ENCODE data around the gene FDX1.

FDX1 gene

DNA sequence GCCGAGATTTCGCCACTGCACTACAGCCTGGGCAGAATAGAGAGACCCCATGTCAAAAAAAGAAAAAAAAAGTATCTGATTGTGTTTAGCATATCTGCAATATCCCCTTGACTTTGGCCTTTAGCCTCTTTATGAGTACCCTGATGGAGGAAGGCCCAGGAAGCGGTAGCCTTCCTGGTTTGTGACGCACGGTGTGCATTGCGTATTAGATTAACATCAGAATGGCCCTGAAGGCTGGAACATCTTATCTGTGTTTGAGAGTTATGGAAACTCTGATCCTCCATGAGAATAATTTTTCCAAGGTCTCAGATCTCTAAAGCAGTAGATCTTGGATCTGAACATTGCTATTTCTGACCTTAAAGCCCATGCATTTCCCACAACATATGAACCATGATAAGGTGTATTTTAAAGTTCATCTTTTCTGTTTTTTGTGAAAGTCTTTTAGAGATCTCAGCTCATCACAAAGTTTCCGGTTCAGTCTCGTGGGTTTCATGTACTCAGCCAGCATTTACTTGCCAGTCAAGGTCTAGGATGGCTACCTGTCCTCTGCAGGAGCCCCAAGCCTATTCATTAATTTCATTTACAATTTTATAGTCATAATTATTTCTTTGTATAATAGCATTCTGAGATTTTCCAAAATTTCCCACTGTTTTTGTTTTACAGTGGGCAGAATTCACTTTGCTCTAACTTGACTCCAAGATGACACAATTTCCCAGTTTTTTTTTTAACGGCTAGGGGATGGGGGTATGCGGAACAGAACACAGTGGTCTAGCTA lies 605 bp upstream of the FDX1 start:
- intact Hi-C loops (cut with DNase I), result no loop called here
- DNase-seq, result peak in 1 of 42 donors; percentile 9

DNA sequence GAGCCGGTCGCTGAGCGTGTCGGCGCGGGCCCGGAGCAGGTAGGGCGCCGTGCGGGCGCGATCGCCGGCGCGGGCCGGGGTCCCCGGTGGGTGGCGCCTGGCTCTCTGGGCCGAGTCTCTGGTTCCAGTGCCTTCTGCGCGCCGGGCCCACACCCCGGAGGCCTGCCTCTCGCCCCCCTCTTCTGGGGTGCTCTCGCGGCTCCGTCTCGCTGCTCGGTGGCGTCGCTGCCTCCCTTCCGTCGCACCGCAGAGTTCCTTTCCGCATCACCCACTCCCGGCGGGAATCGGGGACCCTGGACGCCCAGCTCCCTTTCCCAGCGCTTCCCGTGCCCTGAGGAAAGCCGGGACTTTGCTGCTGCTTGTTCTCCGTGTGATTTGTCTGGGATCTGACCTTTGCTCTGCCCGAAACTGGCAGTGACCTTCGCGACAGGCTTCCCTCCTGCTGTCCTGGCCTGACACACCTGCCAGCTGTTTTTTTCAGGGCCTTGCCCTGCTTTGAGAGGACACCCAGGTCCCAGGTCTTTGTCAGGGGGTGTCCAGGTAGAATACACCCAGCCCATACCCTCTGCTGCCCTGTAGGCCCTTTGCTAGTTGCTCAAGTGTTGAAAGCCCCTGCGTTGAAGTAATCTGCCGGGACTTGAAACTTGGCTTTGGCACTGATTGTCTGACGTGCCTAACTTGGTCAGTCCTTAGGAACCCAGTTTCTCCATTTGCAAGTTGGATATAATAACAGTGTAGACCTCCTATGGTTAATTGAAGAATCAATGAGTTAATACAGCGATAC lies 711 bp downstream of the FDX1 start:
- intact Hi-C loops (cut with DNase I), result loop anchor here (10.0 kb wide), 2 partner anchors 136 to 226 kb away; partner anchors contain the start of gene RDX
- DNase-seq, result peak in 33 of 42 donors; percentile 20 to 77 (median 48)

DNA sequence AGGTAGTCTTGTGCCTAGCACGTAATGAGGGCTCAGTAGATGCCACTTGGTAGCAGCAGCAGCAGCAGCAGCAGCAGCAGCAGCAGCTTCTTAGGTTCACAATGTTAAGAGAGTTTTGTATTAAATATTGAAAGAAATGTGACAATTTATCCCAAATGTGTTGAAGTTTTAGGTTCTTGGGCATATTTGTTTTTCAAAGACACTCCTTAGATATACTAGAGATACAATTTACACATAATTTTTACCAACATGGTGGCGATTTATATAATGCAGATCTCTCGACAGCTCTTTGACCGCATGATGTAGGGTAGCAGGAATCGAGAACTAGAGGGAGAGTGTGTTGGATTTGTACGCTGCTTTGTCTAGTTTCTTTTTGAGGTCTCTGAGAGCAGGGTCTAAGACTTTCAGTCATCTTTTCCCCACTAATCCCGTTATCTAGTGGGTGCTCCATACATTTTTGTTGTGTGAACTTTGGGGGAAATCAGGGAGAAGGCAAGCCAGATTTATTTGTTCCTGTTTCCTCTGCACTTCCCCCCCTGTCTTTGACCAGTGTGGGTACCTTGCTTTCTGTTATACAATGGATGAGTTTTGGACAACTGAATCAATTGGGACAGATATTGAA lies 1.4 kb downstream of the FDX1 start:
- peak in 9 of 42 donors; percentile 12 to 52 (median 21) for DNase-seq
- intact Hi-C loops (cut with DNase I), result loop anchor here (10.0 kb wide), 2 partner anchors 136 to 226 kb away; partner anchors contain the start of gene RDX

DNA sequence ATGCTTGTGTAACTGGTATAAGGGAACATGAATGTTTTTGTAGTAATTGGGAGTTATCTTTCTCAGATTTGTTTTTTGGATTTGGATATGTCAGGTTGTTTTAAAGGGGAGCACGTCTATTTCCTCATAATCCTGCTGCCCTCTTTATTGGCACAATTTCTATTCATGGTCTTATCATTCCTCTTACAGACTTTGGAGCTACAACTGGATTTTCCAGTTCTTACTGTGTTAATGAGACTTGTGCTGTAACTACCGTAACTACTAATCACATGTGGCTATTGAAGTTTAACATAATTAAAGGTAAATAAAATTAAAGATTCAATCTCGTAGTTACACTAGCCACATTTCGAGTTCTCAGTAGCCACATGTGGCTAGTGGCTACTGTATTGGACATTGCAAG lies 1.9 kb downstream of the FDX1 start:
- intact Hi-C loops (cut with DNase I), result loop anchor here (10.0 kb wide), 2 partner anchors 137 to 227 kb away; partner anchors contain the start of gene RDX

DNA sequence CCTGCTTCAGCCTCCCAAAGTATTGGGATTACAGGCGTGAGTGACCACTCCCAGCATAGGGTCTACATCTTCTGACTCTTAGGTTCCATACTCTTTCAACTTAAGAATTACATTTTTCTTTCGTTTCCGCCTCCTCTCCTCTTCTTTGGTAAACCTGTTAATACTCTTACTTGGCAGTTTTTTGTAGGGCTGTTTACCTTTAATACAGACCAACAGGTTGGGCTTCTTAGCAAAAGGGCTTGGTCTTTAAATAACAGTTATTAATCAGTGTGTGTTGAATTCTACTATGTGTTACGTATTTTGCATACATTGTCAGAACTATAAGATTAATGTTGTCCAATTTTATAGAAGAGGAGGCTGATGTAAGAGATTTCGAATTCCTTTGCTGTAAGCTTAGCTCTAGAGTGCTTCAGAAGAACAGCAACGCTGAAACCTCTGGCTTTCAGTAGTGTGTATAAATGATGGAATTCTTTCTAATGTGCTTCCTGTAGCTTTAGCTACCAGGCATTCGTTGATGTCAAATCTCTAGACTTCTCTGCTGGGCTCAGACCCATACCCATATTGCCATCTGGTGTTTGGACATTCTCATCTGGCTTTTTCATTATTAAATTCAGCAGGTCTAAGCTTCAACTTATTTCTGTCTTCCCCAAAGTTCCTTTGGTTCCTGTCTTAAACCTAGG lies 3.1 kb downstream of the FDX1 start:
- intact Hi-C loops (cut with DNase I), result loop anchor here (10.0 kb wide), 2 partner anchors 138 to 228 kb away; partner anchors contain the start of gene RDX
- DNase-seq, result no peak

More for the DNA sequence above, 1.9 kb downstream of the FDX1 start:
- DNase-seq, result no peak

DNA sequence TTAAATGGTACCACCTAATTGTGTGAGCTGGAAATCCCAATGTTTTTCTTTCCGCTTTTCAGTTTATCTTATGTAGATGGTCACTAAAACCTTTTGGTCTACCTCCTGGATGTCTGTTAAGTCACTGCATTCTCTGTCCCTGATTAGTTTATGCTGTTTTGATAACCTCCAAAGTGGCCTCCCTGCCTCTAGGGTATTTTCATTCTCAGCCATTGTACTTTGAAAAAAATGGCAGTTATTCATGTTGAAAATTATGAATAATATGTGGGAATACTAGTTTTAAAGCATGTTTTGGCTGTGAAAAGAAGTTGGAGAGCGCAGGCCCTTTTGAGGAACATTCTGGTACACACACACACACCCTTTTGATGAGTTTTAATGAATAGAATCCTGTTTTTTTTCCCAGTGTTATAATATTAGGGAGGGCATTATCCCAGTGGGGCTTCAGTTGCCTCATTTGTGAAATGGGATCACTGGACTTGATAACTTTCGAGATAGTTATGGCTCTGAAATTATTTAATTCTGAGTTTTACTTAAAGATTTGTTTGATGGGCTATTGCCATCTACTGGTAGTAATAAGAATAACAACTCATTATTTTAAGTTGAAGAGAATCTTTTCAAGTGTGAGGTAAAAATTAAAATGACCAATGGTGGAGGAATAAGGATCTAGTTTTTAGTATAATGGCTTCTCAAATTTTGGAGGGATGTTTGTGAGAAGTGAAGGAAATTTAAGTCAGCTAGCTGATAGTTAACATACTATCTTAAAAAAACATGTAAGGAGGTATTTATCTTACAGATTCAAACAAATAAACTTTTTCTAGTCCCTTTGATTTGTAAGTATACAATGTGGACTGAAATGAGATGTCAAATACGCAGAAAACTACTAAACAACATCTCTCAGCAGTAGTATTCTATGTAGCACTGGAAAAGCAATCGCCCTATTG lies 3.9 kb downstream of the FDX1 start:
- intact Hi-C loops (cut with DNase I), result loop anchor here (10.0 kb wide), 2 partner anchors 139 to 229 kb away; partner anchors contain the start of gene RDX
- no peak for DNase-seq

DNA sequence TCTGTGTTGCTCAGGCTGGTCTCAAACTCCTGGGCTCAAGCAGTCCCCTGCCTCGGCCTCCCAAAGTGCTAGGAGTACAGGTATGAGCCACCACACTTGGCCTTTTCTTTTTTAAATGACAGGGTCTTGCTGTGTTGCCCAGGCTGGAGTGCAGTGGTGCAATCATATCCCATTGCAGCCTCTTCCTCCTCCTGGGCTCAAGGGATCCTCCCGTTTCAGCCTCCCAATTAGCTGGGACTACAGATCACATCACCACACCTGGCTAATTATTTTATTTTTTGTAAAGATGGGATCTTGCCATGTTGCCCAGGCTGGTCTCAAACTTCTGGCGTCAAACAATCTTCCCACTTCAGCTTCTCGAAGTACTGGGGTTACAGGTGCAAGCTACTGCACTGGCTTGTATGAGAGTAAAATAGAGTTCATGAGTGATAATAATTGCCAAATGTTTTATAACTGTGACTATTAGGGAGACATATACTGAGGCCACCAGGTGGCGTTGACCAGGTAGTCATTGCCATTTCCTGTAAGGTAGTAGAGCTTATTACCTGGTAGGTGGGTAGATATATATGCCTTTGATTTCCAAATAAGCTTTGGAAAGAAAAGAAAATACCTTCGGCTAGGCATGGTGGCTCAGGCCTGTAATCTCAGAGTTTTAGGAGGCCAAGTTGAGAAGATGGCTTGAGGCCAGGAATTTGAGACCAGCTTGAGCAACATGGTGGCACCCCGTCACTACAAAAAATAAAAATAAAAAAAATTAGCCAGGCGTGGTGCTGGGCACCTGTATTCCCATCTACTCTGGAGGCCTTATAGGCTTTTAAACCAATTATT lies 5.4 kb downstream of the FDX1 start:
- no peak for DNase-seq
- intact Hi-C loops (cut with DNase I), result loop anchor here (10.0 kb wide), 2 partner anchors 140 to 230 kb away; partner anchors contain the start of gene RDX

DNA sequence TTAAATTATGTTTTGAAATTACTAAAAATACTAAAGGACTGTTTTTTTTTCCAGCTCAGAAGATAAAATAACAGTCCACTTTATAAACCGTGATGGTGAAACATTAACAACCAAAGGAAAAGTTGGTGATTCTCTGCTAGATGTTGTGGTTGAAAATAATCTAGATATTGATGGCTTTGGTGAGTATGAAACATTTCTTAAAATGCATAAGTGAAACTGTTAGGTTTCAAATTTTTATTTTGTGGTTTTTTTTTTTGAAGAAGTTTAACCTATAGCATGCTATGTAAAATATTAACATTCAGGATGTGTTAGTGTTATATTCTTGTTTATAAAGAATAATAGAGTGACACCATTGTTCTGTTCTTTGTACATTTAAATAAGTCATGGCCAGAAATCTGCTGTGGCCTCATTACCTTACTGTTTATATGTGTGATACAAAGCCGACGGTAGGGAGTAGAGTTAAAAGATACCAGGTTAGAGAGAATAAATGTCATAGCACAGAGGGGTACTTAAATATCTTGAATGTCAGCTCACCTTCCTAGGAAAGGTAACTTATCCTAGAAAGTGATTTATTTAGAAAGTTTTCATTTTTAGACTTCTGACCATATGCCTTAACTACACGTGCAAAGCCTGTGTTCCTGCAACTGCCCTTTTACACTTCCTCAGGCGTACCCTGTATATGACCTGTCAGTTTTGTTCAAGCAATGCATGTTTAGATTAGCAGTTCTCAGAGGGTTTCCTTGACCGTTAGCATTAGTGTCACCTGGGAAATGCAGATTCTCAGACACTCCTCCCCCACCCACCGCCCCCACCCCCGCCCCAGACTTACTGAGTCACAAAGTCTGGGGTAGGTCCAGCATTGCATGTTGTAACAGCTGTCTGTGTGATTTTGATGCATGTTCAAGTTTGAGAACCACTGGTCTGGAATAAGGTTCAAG lies 6.3 kb downstream of the FDX1 start:
- intact Hi-C loops (cut with DNase I), result loop anchor here (10.0 kb wide), 2 partner anchors 141 to 231 kb away; partner anchors contain the start of gene RDX
- DNase-seq, result no peak

DNA sequence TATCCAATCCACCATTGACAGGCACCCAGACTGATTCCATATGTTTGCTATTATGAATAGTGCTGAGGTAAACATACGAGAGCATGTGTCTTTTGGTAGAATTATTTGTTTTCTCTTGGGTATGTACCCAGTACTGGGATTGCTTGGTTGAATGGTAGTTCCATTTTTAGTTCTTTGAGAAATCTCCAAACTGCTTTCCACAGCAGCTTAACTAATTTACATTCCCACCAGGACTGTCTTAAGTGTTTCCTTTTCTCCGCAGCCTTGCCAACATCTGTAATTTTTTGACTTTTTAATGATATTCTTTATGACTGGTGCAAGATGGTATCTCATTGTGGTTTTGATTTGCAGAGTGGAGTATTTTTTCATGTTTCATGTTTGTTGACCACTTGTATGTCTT lies 8.3 kb downstream of the FDX1 start:
- no peak for DNase-seq
- intact Hi-C loops (cut with DNase I), result loop anchor here (10.0 kb wide), 2 partner anchors 143 to 233 kb away; partner anchors contain the start of gene RDX

DNA sequence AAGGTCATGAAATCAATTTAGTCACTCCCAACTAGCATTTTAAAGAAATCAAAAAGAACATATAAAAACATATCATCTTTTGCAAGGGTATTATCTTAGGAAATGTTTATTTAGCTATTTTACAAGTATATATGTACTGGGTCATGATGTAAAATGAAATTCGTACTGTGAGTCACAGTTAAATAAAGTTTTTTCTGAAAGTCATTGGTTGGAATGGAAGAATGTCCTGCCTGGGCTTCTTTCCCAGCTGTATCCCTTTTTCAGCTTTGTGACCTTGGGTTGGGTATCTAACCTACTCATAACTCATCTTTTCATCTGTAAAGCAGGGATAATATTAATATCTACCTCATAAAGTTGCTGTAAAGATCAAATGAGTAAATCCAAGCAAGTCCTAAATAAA lies 15.7 kb downstream of the FDX1 start:
- no peak for DNase-seq
- intact Hi-C loops (cut with DNase I), result no loop called here

DNA sequence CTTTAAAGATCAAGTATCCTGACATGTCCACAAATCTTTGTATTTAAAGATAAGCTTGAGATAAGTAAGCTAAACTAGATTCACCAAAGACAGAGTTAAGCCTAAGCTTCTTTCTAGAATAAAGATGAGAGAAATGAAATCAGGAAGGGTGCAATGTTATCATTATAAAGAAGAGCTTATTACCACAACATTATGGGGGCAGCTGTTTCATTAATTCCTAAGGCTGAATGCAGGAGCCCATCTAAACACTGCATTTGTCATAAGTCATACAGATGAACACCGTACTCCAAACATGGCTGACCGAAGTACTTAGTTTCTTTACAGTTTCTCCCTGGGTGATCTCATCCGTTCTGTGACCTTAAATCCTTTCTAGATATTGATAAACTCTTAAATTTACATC lies 16.3 kb downstream of the FDX1 start:
- intact Hi-C loops (cut with DNase I), result no loop called here

DNA sequence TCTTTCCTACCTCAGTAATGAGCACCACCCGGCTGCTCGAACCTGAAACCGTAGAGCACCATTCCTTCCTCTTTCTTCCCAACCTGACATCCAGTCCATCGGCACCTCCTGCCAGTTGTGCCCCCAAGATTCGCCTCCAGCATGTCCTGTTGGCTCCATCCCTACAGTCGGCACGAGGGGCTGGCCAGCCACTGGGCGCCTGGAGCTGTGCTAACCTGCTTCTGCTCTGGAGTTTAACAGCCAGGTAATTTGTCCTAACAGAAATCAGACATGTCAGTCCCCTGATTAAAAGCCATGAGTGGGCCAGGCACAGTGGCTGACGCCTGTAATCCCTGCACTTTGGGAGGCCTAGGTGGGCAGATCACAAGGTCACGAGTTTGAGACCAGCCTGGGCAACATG lies 16.8 kb downstream of the FDX1 start:
- no peak for DNase-seq
- intact Hi-C loops (cut with DNase I), result no loop called here

More for the DNA sequence above, 16.3 kb downstream of the FDX1 start:
- DNase-seq, result no peak

DNA sequence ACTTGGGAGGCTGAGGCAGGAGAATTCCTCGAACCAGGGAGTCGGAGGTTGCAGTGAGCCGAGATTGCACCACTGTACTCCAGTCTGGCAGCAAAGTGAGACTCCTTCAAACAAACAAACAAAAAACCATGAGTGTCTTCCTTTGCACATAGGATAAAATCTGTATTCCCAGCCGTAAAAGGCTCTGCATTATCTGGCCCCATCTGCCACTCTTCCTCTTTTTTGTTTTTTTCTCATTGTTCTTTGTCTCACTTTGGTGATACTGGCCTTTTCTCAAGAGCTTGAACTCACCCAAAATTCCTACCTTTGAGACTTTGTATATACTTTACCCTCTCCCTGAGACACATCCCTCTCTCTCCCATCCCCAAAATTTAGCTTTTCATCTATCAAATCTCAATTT lies 17.6 kb downstream of the FDX1 start:
- intact Hi-C loops (cut with DNase I), result no loop called here
- no peak for DNase-seq

DNA sequence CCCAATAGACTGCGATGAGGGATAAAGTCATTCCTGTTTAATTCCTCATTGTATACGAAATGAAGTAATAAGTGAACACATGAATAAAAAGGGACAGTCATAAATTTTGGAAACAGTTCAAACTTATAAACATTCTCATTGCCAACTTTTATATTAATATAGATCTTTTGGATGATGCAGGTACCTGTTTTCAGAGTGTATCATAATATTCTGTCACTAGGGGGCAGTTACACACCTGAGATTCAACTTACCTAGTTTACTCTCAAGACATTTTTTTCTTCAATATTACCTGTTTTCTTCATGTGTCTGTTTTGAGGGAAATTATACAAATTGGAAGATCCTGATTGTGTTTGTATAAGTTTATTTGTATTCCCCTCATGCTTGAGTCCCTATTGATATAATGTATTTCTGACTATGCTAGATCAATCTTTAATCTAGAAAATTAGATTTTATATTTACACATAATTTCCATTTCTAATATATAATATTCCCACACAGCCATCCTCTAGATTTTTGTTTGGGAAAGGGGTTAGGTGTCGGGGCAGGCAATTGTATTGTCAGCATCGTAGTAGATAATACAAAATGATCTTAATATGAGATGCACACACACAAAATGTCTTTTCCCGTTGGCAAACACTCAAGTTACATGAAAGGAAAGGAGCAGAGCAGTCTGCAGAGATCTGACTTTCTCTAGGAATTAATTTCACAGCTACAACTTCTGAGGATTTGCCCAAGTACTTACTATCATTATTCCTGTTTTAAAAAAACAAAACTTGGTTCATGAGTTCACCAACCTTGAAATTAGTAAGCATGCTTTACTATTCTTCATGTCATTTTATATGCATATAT lies 18.4 kb downstream of the FDX1 start:
- intact Hi-C loops (cut with DNase I), result no loop called here
- DNase-seq, result no peak

DNA sequence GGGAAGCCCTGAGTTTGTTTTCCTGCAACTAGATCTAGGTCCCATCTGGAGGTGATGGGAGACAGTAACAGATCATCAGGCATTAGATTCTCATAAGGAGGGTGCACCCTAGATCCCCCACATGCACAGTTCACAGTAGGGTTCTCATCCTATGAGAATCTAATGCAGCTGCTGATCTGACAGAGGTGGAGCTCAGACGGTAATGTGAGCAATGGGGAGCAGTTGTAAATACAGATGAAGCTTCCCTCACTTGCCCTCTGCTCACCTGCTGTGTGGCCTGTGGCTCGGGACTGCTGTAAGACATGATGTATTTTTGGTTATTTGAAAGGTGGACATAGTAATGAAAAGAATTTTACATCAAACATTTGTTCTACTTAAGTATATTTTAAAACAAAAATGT lies 20.5 kb downstream of the FDX1 start:
- DNase-seq, result no peak
- intact Hi-C loops (cut with DNase I), result loop anchor here (10.0 kb wide), 1 partner anchor 995 kb away; no protein-coding TSS in a partner anchor
